ENCODE measurements around the gene PSPH. TPM values are rescaled to one million over a fixed set of nuclear protein-coding genes. Genes with fewer than 3 reads are reported as not detected.
A peak's percentile ranks its signal among the peaks of the same experiment; 100 is the strongest.

Gene PSPH
- total and polyA plus RNA-seq, 2 donors (not counting 3 experiments of a cell fraction or from before 2014, with no cell fraction given) = 11.8 to 24.2 TPM

DNA sequence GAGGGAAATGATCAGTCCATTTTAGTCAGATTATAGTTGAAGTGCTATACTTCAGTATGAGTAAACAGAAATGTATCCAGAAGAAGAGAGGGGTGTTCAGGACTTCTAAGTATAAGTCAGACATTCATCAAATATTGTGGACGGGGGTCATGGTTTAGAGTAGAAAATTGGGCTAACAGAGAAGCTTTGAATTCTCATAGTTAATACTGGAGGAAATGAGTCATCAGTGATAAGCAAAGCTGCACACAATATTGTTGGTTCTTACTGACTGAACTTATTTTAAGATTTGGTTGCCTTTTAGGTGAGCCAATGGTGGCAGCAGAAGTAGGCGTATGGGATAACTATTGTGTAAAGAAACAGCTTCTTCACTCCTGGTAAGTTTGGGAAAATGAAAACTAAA lies 11.1 kb upstream of the PSPH start:
- CTCF ChIA-PET = interaction anchor here (0.7 to 1.9 kb wide), 7 partner anchors 9 to 47 kb away, joined by 3 to 14 read pairs (median 5); partner anchors contain the start of genes CCT6A and PSPH
- Histone ChIP-seq H3K27ac (ENCODE audit: insufficient read depth, low read depth, low read length) (peak overlapping the region; percentile 67), H4K20me1 (replicated peaks; ENCODE audit: control insufficient read depth, extremely low read depth, insufficient read depth, low read length) (peaks cover 4% of the 10 kb centered on the region), H3K4me1 (ENCODE audit: control insufficient read depth, extremely low read depth, insufficient read depth, low read length) (peaks cover 37% of the 10 kb centered on the region), H3K4me3 (replicated peaks in 1 of 3; ENCODE audit: insufficient read depth in 1 of 3, low read depth in 1 of 3, low read length in 3 of 3) (no peak overlapping the region), H3K4me2 (ENCODE audit: insufficient read depth, low read length) (peak overlapping the region; percentile 78), H3K9me1 (replicated peaks; ENCODE audit: control insufficient read depth, extremely low read depth, insufficient read depth, low read length) (no peaks in the 10 kb centered on the region), H3K9ac (replicated peaks; ENCODE audit: extremely low read depth, insufficient read depth, low read length) (peak overlapping the region; percentile 27), H2AFZ (ENCODE audit: low read depth, low read length) (no peak overlapping the region), H3K27me3 (ENCODE audit: control insufficient read depth in 2 of 2, insufficient read depth in 2 of 2, low read length in 2 of 2) (no peaks in the 10 kb centered on the region), H3K79me2 (ENCODE audit: control insufficient read depth, insufficient read depth, low read length) (peaks cover 22% of the 10 kb centered on the region), H3K36me3 (ENCODE audit: control insufficient read depth in 2 of 2, extremely low read depth in 1 of 2, insufficient read depth in 2 of 2, low read length in 2 of 2) (peaks cover 6 to 28% of the 10 kb centered on the region in 2 experiments), H3K9me3 (replicated peaks; ENCODE audit: control insufficient read depth, insufficient read depth, low read length) (no peaks in the 10 kb centered on the region)
- intact Hi-C loops (cut with micrococcal nuclease) (loop anchor here (1.0 kb wide), 1 partner anchor 16 kb away; no protein-coding TSS in a partner anchor), dilution Hi-C loops (cut with MboI; ENCODE audit: extremely low pct_ligation_motif_present, low sequenced_read_pairs) (no loop called here)
- no TSS peak for BruUV-seq (replicated peaks)
- POLR2A ChIA-PET = interaction anchor here (0.8 to 2.5 kb wide), 2 partner anchors 11 to 12 kb away, joined by 3 to 20 read pairs; partner anchors contain the start of genes CCT6A and PSPH
- TF ChIP-seq POLR2A (IDR thresholded peaks at IDR 0.05; ENCODE audit: low read depth, low read length) (peak; percentile 26), JUN (IDR thresholded peaks at IDR 0.05; ENCODE audit: borderline replicate concordance, insufficient read depth, insufficient read length, low read depth) (peak; percentile 90), FOS (IDR thresholded peaks at IDR 0.05; ENCODE audit: borderline replicate concordance, insufficient read depth, low read length) (peak; percentile 73), GATA2 (IDR thresholded peaks at IDR 0.05; ENCODE audit: insufficient read depth, insufficient read length, low read depth, low read length) (peak; percentile 24)
- TF ChIP-seq, protein P1, sequence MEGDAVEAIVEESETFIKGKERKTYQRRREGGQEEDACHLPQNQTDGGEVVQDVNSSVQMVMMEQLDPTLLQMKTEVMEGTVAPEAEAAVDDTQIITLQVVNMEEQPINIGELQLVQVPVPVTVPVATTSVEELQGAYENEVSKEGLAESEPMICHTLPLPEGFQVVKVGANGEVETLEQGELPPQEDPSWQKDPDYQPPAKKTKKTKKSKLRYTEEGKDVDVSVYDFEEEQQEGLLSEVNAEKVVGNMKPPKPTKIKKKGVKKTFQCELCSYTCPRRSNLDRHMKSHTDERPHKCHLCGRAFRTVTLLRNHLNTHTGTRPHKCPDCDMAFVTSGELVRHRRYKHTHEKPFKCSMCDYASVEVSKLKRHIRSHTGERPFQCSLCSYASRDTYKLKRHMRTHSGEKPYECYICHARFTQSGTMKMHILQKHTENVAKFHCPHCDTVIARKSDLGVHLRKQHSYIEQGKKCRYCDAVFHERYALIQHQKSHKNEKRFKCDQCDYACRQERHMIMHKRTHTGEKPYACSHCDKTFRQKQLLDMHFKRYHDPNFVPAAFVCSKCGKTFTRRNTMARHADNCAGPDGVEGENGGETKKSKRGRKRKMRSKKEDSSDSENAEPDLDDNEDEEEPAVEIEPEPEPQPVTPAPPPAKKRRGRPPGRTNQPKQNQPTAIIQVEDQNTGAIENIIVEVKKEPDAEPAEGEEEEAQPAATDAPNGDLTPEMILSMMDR (IDR thresholded peaks at IDR 0.05; ENCODE audit: extremely low read depth in 1 of 2, insufficient read depth in 1 of 2, low read depth in 1 of 2, low read length in 2 of 2) = no peak
- TF ChIP-seq, protein P2, sequence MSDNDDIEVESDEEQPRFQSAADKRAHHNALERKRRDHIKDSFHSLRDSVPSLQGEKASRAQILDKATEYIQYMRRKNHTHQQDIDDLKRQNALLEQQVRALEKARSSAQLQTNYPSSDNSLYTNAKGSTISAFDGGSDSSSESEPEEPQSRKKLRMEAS (IDR thresholded peaks at IDR 0.05; ENCODE audit: insufficient read depth, insufficient read length) = no peak
- DNase-seq (ENCODE audit: low read depth, low spot score) (peak; percentile 77), FAIRE-seq (peak; percentile 90)

All from endothelial cell of umbilical vein (primary cell).